ENCODE data around the gene ZNF776. TPM values are rescaled to one million over a fixed set of nuclear protein-coding genes. Genes with fewer than 3 reads are reported as not detected.

Gene ZNF776
- total and polyA plus RNA-seq, 2 of the 13 experiments (the other 11 are each of a cell fraction or from before 2014, with no cell fraction given): 7.6 to 16.9 TPM

DNA sequence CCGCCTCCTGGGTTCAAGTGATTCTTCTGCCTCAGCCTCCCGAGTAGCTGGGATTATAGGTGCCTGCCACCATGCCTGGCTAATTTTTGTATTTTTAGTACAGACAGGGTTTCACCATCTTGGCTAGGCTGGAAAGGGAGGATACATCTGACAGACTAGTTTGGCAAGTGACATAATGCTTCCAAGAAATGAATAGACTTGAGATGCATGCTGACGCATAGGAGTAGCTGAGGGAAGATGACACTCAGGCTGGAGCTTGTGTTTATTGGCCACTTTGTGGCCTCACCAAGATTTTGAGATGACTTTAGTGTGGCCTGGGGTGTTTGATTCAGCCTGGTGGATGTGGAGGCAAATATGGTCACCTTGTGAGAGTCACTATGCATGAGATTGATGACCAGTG, 26.9 kb downstream of the ZNF776 start (continued):
- TF ChIP-seq, protein P1, sequence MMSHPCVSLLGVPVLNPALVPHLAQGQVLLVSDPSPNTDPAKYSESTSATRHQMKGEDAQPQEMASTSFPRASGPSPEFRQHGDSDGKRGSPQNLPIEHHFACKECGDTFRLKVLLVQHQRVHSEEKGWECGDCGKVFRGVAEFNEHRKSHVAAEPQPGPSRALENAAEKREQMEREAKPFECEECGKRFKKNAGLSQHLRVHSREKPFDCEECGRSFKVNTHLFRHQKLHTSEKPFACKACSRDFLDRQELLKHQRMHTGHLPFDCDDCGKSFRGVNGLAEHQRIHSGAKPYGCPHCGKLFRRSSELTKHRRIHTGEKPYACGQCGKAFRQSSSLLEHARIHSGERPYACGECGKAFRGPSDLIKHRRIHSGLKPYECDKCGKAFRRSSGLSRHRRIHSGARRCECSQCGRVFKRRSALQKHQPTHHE (CRISPR knock-in tag; IDR thresholded peaks at IDR 0.05; ENCODE audit: borderline replicate concordance): no peak
- TF ChIP-seq, protein P2, sequence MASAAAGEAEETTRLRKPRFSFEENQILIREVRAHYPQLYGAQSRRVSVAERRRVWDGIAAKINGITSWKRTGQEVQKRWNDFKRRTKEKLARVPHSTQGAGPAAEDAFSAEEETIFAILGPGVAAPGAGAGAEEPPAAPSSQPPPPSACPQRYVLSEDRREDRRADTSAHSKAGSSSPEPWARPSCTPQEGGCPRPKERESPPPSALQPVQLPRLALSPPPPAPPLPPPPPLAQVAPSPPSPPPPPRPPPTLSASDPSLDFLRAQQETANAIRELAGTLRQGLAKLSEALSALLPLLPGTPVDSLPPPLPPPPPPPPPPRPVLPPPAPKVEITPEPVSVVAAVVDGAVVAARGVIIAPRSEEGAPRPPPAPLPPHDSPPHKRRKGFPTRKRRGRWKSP (CRISPR knock-in tag; IDR thresholded peaks at IDR 0.05): no peak
- no peak for TF ChIP-seq MATR3 (CRISPR knock-in tag; IDR thresholded peaks at IDR 0.05)
- TF ChIP-seq ZNF644 (CRISPR knock-in tag; IDR thresholded peaks at IDR 0.05; ENCODE audit: low read depth): no peak
- TF ChIP-seq, protein P3, sequence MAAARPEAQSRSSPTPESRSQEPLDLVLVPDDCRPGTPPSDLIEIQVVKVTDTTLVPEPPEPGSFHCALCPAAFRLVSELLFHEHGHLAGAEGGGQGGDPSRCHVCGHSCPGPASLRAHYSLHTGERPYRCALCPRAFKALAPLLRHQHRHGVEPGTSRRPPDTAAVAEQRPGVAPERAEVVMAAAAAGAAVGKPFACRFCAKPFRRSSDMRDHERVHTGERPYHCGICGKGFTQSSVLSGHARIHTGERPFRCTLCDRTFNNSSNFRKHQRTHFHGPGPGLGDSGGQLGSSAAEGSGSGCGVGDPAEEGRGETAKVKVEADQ (CRISPR knock-in tag; IDR thresholded peaks at IDR 0.05; ENCODE audit: borderline replicate concordance): no peak
- TF ChIP-seq, protein P4, sequence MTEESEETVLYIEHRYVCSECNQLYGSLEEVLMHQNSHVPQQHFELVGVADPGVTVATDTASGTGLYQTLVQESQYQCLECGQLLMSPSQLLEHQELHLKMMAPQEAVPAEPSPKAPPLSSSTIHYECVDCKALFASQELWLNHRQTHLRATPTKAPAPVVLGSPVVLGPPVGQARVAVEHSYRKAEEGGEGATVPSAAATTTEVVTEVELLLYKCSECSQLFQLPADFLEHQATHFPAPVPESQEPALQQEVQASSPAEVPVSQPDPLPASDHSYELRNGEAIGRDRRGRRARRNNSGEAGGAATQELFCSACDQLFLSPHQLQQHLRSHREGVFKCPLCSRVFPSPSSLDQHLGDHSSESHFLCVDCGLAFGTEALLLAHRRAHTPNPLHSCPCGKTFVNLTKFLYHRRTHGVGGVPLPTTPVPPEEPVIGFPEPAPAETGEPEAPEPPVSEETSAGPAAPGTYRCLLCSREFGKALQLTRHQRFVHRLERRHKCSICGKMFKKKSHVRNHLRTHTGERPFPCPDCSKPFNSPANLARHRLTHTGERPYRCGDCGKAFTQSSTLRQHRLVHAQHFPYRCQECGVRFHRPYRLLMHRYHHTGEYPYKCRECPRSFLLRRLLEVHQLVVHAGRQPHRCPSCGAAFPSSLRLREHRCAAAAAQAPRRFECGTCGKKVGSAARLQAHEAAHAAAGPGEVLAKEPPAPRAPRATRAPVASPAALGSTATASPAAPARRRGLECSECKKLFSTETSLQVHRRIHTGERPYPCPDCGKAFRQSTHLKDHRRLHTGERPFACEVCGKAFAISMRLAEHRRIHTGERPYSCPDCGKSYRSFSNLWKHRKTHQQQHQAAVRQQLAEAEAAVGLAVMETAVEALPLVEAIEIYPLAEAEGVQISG (CRISPR knock-in tag; IDR thresholded peaks at IDR 0.05): no peak
